ENCODE data around the gene COLGALT1.

COLGALT1 gene

DNA sequence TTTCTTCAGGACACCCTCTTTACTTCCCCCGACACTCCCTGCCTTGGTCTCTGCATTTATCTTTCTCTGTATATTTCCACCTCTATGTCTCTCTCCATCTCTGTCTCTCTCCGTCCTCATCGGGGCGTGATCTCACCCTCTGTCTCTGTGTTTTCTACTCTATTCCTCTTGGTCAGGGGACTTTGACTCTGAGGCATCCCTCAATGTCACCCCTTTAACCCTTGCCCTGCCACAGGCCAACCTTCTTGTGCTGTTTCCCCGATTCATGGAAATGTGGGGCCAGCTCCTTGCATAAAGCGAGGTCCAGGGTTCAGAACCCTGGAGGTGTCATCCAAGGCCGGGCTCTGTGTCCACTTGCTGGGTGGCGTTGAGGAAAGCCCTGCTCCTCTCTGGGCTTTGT lies 46.8 kb downstream of the COLGALT1 start:
- no peak for DNase-seq

- DNase-seq, result no peak
Observed at GRCh38 chr19:17602872-17603510, 47.5 kb downstream of the COLGALT1 start.

DNA sequence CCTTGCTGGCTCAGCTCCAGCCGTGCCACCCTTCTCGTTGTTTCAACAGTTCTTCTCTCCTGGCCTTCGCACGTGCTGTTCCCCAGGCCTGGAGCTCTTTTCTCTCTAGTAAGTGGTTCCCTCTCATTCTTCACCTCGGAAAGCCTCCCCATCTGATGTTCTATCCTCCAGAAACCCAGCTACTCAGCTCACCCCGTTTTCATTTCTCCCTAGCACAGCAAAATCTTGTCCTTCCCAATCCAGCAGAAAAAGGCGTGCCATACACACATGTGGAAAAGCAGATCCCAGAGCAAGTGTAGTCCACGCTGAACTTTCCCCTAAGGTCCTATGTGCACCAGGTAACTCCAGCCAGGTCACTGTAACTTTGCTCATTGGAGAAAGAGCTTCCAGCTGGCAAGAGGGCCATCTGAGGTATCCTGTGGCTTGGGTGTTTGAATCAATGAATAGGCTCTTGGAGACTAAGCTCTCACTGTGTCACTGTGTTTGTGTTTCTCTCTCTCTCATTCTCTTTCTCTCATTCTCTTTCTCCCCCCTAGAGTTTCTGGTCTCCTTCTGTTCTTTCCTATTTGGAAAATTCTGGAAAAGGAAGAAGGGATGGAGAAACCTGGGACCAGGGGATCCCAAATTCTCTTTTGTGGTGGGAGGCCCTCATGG lies 49.0 kb downstream of the COLGALT1 start:
- no peak for DNase-seq

DNA sequence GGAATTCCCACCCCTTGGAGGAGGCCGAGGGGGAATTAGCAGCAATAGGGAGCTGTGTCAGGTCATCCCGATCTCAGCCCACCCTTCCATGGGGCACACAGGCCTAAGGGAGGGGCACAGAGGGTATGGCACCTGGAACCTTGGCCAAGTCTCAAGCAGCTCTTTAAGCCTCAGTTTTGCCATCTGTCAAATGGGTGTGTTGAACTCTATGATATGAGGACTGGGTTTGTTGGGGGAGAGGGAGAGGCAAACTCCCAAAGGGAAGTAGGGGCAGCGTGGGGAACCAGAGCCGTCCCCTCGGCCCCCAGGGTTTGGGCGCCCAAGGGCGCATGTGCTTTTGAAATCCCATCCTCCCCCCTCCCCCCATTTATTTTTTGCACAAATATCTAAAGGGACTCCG lies 49.7 kb downstream of the COLGALT1 start:
- no peak for DNase-seq

GRCh38 chr19:17605761-17606589 lies 50.5 kb downstream of the COLGALT1 start:
- peak; percentile 86 for DNase-seq

DNA sequence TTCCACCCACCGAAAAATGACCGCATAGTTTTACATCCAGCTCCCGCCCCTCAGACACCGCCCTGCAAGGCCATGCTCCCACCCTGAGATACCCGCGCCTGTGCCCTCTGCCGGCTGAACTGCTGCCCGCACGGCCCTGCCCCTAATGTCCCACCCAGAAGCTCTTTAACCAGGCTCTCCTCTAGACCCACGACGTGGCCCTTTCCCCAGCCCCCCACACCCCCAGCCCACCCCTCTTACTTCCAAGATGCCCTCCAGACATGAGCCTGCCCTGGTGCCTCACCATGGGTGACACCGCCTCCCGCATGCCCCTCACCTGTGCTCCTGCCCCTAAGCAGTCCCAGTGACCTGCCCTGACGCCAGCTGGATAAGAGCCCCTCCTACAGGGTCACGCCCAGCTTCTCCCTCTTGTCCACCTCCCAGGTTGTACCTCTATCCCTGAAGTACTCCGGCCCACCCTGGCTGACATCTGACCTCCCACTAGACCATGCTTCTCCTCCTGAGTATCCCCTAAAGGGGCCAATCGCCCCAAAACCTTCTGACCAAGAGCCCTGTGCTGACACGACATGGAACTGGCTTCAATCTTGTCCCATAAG lies 51.2 kb downstream of the COLGALT1 start:
- DNase-seq, result no peak

- DNase-seq, result no peak
Observed at GRCh38 chr19:17607936-17608335, 52.5 kb downstream of the COLGALT1 start.

- DNase-seq, result peak; percentile 32
Observed at GRCh38 chr19:17610384-17610783, 54.9 kb downstream of the COLGALT1 start.

- no peak for DNase-seq
Observed at GRCh38 chr19:17611462-17612244, 56.2 kb downstream of the COLGALT1 start.

GRCh38 chr19:17614476-17614875 lies 59.0 kb downstream of the COLGALT1 start:
- DNase-seq, result no peak

- no peak for DNase-seq
Observed at GRCh38 chr19:17615889-17616685, 60.6 kb downstream of the COLGALT1 start.

DNA sequence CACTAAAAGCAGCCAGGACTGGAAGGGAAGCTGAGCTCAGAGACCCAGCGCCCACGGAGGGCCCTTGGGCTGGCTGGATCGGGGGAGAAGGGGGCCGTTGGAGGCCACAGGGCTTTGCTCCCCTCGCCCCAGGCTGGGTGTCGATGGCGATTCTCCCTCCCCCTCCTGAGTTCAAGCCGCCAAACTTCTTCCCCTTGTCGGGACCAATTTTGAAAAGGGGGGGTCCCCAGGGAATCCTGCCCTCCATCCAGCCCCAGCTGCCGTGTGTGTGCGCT lies 61.2 kb downstream of the COLGALT1 start:
- no peak for DNase-seq

DNA sequence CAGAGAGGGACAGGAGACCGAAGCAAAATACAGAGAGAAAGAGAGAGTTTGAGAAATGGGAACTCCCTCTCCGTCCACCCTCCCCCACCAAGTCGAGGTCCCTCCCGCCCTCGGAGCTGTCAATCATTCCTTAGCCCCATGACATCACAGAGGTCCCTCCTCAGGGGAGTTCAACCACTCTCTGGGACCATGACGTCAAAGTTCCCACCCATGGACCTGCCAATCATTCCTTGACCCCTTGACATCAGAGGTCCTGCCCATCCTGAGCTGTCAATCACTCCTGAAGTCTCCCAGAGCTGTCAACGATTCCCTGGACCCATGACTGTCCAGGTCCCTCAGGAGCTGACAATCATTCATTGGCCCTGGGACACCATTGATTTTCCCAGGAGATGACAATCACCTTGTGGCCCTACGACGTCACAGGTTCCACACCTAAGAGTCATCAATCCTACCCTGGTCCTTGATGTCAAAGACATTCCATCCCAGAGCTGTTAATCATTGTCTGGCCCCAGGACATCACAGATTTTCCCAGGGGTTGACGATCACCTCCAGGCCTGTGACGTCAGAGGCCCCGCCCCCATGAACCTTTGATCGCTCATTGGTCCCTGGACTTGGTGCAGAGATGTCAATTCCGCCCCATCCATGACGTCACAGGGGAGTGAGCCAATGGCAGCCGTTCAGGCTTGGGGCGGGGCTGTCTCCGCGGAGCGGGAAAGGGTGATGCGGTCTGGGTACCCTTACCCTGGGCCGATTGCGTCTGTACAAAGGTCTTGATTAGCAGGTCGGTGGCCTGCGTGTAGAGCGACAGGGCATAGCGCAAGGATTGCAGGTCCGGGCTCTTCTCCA lies 61.7 kb downstream of the COLGALT1 start:
- no peak for DNase-seq

DNA sequence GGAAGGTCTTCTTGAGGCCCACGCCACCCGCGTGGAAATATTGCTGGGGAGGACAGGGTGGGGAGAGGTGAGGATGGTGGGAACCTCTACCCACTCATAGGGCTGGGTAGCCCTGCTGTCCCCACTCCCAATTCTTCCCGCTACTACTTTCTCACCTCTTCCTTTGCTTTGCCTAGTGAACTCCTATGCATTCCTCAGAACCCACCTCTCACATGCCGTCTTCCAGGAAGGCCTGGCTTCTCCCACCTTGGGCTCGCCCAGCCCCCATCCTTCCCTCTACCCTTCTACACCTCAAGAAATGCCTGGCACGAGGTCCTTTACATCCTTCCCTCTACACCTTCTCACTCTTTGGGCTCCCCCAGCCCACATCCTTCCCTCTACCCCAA lies 62.4 kb downstream of the COLGALT1 start:
- DNase-seq, result no peak

- no peak for DNase-seq
Observed at GRCh38 chr19:17618281-17618903, 62.9 kb downstream of the COLGALT1 start.

DNA sequence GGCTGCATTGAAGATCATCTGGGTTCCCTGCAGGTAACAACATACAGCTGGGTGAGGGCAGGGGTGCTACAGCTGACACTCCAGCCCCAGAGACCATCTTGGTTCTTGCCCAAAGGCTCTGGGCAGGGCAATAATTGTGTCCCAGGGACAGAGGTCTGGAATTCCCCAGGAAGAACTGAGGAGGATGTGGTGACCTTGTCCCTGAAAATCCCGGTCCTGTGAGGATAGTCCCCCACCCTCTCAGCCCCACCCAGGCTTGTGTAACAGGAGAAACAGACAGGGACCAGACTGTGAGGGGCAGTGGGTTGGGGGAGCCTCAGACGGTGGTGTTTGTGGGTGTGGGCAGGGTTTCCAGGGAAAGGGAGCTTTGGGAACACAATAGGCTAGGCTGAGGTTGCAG lies 63.5 kb downstream of the COLGALT1 start:
- DNase-seq, result no peak

DNA sequence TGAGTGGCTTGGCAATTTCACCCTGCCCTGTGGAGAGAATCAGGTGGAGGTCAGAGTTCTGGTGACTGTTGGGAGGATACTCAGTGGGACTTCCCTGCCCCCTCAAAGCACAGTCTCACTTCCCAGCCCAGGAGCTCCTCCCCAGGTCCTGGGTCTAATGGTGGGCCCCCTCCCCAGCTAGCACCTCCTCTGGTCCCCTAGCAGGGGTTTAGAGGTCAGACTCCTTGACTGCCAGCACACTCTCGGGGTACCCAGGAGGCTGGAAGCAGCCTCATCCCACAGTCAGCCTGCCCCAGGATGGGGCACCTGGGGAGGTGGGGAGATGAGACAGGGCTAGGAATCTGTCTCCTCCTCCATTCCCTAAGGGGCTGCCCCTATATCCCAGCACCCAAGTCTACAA lies 65.2 kb downstream of the COLGALT1 start:
- DNase-seq, result no peak

DNA sequence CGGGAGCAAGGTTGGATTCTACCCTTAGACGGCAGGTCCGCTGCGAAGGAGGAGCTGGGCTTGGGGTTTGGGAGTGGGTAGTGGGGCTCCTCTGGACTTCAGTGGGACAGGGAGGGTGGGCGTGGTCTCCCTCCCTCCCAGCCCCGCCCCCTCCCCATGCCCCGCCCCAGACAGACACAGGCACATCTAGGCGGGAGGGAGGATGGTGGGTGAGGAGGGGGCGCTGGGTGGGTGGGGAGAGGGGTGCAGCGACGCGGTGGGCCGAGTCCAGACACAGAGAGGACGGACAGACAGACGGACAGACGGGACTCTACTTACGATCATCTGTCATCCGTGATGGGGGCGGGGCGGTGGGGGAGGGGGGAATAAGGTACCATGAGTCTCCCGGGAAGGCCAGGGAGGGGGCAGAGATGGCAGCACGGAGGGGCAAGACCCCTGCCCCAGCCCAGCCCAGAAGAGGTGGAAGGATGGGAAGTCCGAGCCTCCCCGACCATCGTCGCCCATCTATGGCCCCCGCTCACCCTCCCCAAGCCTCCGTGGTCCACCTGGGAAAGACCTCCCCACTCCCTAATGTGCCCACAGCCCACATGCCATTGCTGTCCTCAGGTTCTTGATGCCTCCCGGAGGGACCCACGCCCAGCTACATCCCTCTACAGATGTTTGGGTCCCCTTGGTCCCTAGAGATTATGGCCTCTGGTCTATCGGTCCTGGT lies 67.9 kb downstream of the COLGALT1 start:
- no peak for DNase-seq

- no peak for DNase-seq
Observed at GRCh38 chr19:17624314-17624991, 69.0 kb downstream of the COLGALT1 start.
